ENCODE data around the gene ANKRD2. TPM values are rescaled to one million over a fixed set of nuclear protein-coding genes. Genes with fewer than 3 reads are reported as not detected.

Gene ANKRD2
- total and polyA plus RNA-seq, 10 of the 15 experiments (the other 5 are each of a cell fraction or from before 2014, with no cell fraction given) = 0.18 to 0.23 TPM; not detected in 8

GRCh38 chr10:97577701-97578100 lies 5.1 kb downstream of the ANKRD2 start:
- BruUV-seq (replicated peaks) = no TSS peak
- intact Hi-C loops (cut with micrococcal nuclease; ENCODE audit: unreplicated experiment) = no loop called here

More at GRCh38 chr10:97577701-97578100, 5.1 kb downstream of the ANKRD2 start:
- Histone ChIP-seq H3K27ac (ENCODE audit: control insufficient read depth, insufficient read depth) (no peak overlapping the region), H3K4me2 (ENCODE audit: control insufficient read depth, insufficient read depth) (no peak overlapping the region), H3K9ac (ENCODE audit: control insufficient read depth, insufficient read depth, low read length) (no peak overlapping the region), H2AFZ (ENCODE audit: control insufficient read depth, low read depth, low read length) (no peak overlapping the region), H3K9me3 (replicated peaks; ENCODE audit: control insufficient read depth, insufficient read depth, low read length) (no peaks in the 10 kb centered on the region), H4K20me1 (ENCODE audit: control insufficient read depth, insufficient read depth) (no peaks in the 10 kb centered on the region), H3K79me2 (ENCODE audit: control insufficient read depth, insufficient read depth, low read length) (no peaks in the 10 kb centered on the region), H3K4me1 (ENCODE audit: control insufficient read depth, insufficient read depth, low read length) (no peaks in the 10 kb centered on the region), H3K4me3 (no peak overlapping the region), H3K27me3 (replicated peaks in 1 of 2; ENCODE audit: control insufficient read depth in 2 of 2, insufficient read depth in 2 of 2, low read length in 1 of 2) (no peaks in the 10 kb centered on the region; a peak in 1 of 4 replicates), H3K36me3 (ENCODE audit: control insufficient read depth in 2 of 2, insufficient read depth in 2 of 2, low read length in 1 of 2) (no peaks in the 10 kb centered on the region)
- no peak for FAIRE-seq
- RAD21 ChIA-PET (ENCODE audit: unreplicated experiment) = no interaction called here
- in situ Hi-C loops (cut with MboI) = no loop called here
- 34% methylated on average over 9 of the region's 9 CpGs for WGBS (ENCODE audit: insufficient coverage, insufficient replicate concordance, low lambda C conversion rate, missing lambda C conversion rate)
- SMC1A ChIA-PET (ENCODE audit: uncharacterized antibody, unreplicated experiment) = no interaction called here
- no peak for DNase-seq (ENCODE audit: low read depth, low spot score)
- TF ChIP-seq ZNF384 (IDR thresholded peaks at IDR 0.05; ENCODE audit: borderline replicate concordance, low read depth, low read length) (no peak), POLR2AphosphoS5 (IDR thresholded peaks at IDR 0.05; ENCODE audit: low read length) (no peak), STAT3 (IDR thresholded peaks at IDR 0.05; ENCODE audit: low read depth, low read length) (no peak), IKZF1 (conservative IDR thresholded peaks at IDR 0.05) (no peak), ESRRA (IDR thresholded peaks at IDR 0.05; ENCODE audit: low read length) (no peak), SUZ12 (IDR thresholded peaks at IDR 0.05; ENCODE audit: unreplicated experiment) (no peak), WRNIP1 (IDR thresholded peaks at IDR 0.05; ENCODE audit: borderline replicate concordance, low read depth, low read length) (no peak), TBL1XR1 (IDR thresholded peaks at IDR 0.05; ENCODE audit: low read depth, low read length) (no peak), MXI1 (IDR thresholded peaks at IDR 0.05; ENCODE audit: low read depth, low read length) (no peak), BCL11A (IDR thresholded peaks at IDR 0.05; ENCODE audit: low read depth, low read length) (no peak), NRF1 (conservative IDR thresholded peaks at IDR 0.05; ENCODE audit: low read depth, low read length) (no peak), SIN3A (IDR thresholded peaks at IDR 0.05; ENCODE audit: low read depth, low read length) (no peak), POU2F2 (IDR thresholded peaks at IDR 0.05; ENCODE audit: borderline replicate concordance, low read depth, low read length) (no peak), ZBTB33 (IDR thresholded peaks at IDR 0.05) (no peak), BCL3 (IDR thresholded peaks at IDR 0.05; ENCODE audit: borderline replicate concordance, insufficient read depth, low read depth, low read length, poor library complexity, severe bottlenecking) (no peak), ETV6 (conservative IDR thresholded peaks at IDR 0.05 in 1 of 2, IDR thresholded peaks at IDR 0.05 in 1 of 2; ENCODE audit: borderline replicate concordance in 1 of 2, low read depth in 1 of 2) (no peak), HDAC2 (IDR thresholded peaks at IDR 0.05) (no peak)
- CTCF ChIA-PET = no interaction called here
- ATAC-seq = no peak
- POLR2A ChIA-PET = no interaction called here

Data from GM12878 (cell line).